DMS114 treated with DMSO at 0.1 percent for 48 hours (cell line): Measurements from ENCODE around the gene CEP43.

ENCODE experiments used
- DNase-seq: peaks from one replicate; lab custom pipeline; 2025; ENCODE audit not compliant: unreplicated experiment; lab: John Stamatoyannopoulos, UW

The CEP43 gene

DNA sequence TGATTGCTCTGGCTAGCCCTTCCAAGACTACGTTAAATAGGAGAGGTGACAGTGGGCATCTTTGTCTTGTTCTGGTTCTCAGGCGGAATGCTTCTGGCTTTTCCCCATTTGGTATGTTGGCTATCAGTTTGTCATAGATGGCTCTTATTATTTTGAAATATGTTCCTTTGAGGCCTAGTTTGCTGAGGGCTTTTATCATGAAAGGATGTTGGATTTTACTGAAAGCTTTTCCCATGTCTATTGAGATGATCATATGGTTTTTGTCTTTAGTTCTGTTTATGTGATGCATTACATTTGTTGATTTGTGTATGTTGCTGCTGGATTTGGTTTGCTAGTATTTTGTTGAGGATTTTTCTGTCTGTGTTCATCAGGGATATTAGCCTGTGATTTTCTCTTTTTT, 32.9 kb upstream of the CEP43 start:
- no peak for DNase-seq

DNA sequence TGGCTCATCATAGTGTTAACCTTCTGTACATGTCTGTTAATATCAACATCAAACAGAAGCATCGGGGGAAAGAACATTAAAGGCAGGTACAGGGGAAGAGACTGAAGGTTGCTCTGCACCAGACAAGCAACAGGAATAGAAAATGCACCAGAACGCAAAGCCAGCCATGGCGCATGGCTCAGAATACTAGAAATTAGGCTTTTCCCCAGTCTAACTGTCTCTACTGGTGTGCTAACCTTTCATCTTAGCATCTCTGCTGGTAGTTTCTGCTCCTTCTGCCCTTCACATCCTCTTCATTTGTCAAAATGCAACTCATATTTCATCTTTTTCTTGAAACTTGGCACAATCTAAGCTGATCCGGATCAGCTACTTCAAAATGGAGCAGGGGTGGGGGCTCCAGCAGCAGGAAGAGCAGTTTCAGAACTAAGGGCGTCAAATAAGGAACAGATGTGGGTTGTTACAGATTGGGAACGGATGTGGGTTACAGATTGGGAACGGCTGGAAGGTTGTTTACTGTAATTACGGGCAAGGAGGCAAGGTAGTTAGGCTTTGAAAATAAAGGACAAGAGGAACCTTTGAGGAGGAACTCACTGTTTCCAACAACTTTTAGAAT, 29.7 kb upstream of the CEP43 start:
- DNase-seq = no peak

- DNase-seq = no peak
Observed at GRCh38 chr6:166970091-166970490, 29.1 kb upstream of the CEP43 start.

GRCh38 chr6:166970776-166971175, 28.4 kb upstream of the CEP43 start:
- DNase-seq = no peak

DNA sequence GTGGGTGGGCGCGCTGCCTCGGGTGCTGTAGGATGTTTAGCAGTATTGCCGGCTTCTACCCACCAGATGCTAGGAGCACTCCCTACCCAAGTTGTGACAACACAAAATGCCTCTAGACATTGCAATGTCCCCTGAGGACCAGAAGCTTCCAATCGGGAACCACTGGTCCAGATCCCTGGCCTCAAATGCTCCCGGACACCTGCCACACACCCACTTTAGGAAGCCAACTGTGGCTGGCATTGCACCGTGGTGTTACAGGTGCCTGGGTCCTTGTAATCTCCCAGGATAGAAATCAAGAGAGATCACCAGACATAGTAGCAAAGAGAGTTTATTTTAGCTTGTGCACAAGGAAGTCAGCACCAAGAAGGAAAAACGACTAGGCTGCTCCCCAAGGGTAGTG, 27.9 kb upstream of the CEP43 start:
- no peak for DNase-seq

DNA sequence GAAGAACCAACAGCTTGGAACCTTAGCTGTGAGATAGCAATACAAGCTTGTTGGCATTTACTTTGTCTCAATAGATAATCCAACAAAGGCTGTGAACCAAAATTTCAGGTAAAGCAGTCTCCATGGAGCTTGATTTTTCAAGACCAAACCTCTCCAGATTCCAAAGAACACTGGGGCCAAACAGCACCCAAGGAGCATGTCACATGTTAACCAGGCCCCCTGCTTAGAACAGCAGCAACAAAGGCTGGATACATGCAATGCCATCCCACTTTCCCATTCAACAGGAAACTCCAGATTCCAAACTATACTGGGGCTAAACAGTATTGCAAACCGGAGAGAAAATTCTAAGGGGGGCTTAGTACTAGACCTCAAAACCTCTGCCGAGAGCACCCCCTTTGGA, 27.1 kb upstream of the CEP43 start:
- no peak for DNase-seq

DNA sequence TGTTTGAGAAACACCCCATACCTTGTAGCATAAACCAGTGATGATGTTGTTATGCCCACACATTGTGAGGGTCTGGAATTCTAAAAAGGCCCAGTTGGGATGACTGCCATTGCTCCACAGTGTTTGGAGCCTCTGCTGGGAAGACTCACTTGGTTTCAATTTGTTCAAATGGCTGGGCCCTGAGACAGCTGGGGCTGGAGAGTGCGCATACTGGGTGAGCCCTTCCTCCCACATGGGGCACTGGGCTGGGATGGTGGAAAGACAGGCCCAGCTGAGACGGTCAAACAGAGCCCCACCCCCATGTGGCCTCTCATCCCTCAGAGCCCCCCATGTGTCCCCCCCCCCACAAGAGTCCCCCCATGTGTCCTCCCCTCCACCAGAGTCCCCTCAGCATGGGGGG, 22.6 kb upstream of the CEP43 start:
- no peak for DNase-seq

DNA sequence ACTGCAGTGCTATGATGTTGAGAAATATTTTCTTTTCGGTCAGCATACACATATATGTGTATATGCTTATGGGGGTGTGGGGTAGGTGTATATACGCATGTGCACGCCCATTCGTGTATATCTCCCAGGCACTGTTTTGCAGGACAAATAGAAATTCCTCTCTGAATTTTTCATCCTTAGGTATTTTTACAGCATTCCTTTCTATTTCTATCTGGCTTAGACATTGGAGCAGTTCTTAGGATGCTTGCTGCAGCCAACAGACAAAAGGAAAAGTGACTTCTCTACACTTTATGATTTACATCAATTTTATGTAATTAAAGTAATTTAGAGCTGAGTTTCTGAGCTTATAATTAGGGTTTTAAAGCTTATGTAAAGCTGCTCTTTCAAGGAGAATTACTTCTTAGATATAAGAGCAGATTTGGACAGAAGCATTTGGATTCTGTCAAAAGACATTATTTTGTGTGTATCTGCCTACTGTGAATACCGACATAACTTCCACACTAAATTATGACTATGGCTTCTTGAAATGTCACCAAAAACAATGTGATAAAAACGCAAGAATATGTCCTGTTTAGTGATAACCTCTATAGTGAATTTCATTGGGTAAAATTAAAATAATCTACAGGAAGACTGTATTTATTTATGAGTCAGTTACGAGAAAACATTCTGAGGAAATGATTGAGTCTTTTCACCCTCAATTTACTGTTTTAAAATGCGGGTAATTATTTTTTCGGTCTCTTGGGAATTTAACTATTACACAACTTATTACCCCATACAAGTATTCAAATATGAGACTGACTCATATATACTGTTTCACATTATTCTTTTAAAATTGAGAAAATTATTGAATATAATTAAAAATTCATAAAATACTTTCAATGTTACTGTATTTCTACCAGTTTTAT, 21.3 kb upstream of the CEP43 start:
- no peak for DNase-seq

- DNase-seq = no peak
Observed at GRCh38 chr6:166980738-166981137, 18.5 kb upstream of the CEP43 start.

- no peak for DNase-seq
Observed at GRCh38 chr6:166987448-166987847, 11.7 kb upstream of the CEP43 start.

DNA sequence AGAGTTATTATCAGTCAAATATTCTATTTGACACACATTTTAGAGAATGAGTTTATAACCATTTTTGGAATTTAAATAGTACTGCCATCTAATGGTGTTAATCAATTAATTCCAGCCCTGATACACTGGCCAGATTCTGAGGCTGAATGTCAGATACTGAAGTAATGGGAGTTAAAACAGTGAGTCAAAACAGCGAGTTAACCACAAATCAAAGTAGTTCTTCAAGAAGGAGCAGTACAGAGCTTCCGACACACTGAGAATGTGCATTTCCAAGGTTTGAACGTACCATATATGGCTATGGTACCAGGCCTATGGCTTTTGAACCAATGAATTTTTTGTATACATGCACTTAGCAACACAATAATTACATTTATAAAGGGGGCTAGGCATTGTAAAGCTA, 11.3 kb upstream of the CEP43 start:
- DNase-seq = no peak

GRCh38 chr6:166988674-166989201, 10.5 kb upstream of the CEP43 start:
- no peak for DNase-seq

DNA sequence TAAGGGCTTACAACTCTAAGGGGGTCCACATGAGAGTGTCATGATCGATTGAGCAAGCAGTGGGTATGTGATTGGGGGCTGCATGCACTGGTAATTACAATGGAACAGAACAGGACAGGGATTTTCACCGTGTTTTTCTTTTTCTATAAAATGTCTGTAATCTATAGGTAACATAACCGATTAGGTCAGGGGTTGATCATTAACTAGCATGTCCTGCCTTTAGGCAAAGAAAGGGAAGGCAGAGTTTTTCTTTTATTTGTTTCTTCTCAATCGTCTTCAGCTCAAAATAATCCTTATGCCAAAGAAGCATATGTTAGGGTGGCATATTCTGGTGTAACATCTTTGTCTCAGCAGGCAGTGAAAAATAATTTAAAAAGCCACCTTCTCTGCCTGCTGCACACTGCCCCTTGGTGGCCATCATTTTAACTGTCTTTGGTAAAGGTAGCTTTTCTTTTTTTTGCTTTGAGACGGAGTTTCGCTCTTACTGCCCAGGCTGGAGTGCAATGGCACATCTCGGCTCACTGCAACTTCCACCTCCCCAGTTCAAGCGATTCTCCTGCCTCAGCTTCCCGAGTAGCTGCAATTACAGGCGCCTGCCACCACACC, 9.7 kb upstream of the CEP43 start:
- DNase-seq = no peak

GRCh38 chr6:166996406-166996805, 2.8 kb upstream of the CEP43 start:
- no peak for DNase-seq

- DNase-seq = no peak
Observed at GRCh38 chr6:166997348-166997747, 1.8 kb upstream of the CEP43 start.

- peak; percentile 23 for DNase-seq
Observed at GRCh38 chr6:166997768-166998255, 1.4 kb upstream of the CEP43 start.

DNA sequence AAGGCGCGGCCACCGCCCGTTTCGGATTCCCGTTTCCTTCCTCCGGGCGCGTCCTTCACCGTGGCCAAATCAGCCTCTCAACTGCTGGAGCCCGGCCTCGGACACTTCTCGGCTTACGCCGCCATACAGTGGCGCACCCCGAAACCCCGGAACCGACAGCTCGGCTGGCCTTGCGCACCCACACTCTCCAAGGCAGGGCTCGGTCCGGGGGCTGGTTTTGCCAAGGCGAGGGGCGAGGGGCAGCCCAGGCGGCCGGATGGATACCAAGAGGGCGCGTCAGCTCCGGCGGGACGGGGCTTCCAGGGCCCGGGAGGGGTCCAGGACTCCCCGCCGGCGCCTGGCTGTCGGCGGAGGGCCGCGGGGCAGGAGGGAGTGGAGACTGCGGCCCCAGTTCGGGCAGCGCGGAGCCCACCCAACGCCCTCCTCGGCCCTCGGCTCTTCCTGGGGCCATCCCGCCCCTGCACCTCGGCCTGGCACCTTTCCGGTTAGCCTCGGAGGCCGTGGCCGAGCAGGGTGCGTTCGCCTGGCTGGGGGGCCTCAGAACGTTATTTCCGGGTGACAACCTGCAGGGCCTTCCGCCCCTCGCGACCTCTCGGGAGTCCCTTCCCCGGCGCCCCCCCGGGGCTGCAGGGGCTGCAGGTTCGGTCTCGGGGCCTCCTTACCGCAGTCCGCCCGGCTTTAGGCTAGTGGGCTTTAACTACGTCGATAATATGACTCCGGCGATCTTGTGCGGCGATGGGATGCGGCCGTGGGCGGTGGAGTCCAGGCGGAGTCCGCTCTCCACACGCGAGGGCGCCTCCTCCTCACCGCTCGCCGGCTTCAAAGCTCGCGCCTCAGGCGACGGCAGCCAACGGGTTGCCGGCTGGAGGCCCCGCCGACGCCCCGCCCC, 697 bp upstream of the CEP43 start:
- DNase-seq = no peak

DNA sequence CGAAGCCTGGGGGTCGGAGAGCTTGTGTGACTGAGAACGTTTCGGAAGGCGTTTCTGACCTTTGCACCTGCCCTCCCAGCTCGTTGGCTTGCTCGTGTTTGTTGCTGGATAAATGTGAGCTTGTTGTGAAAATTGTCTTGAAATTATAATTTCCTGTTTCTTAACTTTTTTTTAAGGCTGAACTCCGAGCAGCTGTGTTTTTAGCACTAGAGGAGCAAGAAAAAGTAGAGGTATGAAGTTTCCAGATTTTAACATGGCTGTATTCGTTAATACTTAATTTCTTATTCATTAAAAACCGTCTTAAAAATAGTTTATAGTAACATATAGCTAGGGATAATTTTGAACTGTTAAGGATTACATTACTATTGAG, 672 bp downstream of the CEP43 start:
- no peak for DNase-seq

DNA sequence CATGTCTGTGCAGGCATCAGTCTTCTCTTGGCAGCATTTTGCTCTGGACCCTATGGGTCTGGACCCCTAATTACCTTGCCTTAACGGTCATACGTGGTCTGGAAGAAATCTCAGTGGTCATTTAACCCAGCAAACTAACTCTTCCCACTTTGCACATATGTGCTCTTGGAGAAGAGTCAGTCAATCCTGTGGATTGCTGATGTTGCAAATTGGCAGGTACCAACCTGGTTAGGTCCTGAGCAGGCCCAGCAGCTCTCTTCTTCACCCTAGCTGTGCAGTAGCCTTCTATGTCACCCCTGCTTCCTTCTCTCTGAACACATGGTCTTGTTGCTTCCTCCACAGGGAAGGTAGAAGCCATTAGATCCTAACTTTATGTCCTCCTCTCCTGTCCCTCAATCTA, 1.6 kb downstream of the CEP43 start:
- no peak for DNase-seq

DNA sequence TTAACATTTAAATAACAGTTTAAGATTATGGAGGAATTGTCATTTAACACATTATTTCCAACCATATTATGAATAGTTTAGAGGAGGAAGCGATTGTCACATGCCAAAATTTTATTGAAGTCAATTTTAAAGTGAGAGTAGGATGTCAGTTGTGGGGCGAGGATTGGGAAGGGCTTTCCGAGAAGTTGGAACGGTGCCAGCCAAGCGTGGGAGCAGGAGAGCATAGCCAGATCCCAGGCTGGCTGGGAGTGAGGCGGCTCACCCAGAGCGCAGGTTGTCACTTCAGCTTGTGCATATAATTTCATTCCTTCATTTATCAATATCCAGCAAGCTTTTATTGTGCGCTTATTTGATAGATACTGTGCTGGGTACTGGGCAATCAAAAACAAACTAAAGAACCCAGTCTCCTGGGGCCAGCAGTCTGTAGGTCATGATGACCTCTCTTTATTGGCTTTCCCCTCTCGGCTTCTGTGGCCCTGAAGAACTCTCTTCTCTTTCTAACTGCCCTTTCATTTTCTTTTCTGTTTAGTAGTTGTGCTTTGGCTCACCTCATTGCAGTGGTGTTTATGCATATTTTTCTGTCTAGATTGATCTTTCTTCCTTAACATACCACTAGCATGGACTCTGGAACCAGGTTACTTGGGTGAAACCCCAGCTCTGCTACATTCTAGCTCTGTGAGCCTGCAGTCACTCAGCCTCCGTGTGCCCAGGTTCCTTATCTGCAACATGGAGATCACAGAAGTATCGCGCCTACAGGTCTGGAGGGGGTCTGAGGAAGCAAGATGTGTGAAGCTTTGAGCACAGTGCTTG, 6.4 kb downstream of the CEP43 start:
- DNase-seq = no peak
